Astrocyte of the cerebellum (primary cell): ENCODE data around the gene KLHDC8B.
A peak's percentile ranks its signal among the peaks of the same experiment; 100 is the strongest.
"Not testable (repeated sequence)": the region's sequence is repeated elsewhere in the genome, so short reads cannot be mapped to it uniquely, and the experiment has no call there.

ENCODE experiments used
- DNase-seq: peaks from one replicate; pipeline ENCODE4 v3.0.0-alpha.2; 2011; ENCODE audit warnings: low read depth
- H3K4me3 ChIP-seq: 2 replicates; pipeline ENCODE4 v1.5.1; 2011; ENCODE audit warnings: mild to moderate bottlenecking, low read depth, low read length, moderate library complexity
- in situ Hi-C: cut with HindIII; loops from 2 replicates; pipeline ENCODE4 v1.10.0; 2017; ENCODE audit warnings: low sequenced_read_pairs
- TF ChIP-seq, protein P1 (sequence below): IDR thresholded peaks from 2 replicates; pipeline ENCODE4 v1.5.1; 2012; ENCODE audit warnings: low read length, low read depth, moderate library complexity, mild to moderate bottlenecking; ENCODE audit errors: missing control alignments

KLHDC8B gene

DNA sequence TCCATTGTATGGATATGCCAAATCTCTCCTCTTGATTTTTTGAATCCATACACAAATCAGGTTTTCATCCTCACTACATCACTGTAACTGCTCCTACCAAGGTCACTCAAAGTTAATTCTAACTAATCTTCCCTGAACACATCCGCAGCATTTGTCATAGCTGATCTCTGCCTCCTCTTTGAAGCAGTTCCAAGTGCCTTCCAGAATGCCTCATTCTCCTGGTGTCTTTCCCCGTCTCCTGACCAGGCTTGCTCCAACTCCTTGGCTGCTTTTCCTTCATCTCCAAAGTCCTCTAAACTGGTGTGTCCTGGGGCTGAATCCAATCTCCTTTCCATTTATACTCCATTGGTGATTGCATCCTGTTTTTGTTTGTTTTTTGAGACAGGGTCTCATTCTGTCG, 26.8 kb downstream of the KLHDC8B start:
- no peak for DNase-seq
- no peak overlapping the region for H3K4me3 ChIP-seq
- TF ChIP-seq, protein P1, sequence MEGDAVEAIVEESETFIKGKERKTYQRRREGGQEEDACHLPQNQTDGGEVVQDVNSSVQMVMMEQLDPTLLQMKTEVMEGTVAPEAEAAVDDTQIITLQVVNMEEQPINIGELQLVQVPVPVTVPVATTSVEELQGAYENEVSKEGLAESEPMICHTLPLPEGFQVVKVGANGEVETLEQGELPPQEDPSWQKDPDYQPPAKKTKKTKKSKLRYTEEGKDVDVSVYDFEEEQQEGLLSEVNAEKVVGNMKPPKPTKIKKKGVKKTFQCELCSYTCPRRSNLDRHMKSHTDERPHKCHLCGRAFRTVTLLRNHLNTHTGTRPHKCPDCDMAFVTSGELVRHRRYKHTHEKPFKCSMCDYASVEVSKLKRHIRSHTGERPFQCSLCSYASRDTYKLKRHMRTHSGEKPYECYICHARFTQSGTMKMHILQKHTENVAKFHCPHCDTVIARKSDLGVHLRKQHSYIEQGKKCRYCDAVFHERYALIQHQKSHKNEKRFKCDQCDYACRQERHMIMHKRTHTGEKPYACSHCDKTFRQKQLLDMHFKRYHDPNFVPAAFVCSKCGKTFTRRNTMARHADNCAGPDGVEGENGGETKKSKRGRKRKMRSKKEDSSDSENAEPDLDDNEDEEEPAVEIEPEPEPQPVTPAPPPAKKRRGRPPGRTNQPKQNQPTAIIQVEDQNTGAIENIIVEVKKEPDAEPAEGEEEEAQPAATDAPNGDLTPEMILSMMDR, result no peak
- in situ Hi-C loops, result no loop called here

DNA sequence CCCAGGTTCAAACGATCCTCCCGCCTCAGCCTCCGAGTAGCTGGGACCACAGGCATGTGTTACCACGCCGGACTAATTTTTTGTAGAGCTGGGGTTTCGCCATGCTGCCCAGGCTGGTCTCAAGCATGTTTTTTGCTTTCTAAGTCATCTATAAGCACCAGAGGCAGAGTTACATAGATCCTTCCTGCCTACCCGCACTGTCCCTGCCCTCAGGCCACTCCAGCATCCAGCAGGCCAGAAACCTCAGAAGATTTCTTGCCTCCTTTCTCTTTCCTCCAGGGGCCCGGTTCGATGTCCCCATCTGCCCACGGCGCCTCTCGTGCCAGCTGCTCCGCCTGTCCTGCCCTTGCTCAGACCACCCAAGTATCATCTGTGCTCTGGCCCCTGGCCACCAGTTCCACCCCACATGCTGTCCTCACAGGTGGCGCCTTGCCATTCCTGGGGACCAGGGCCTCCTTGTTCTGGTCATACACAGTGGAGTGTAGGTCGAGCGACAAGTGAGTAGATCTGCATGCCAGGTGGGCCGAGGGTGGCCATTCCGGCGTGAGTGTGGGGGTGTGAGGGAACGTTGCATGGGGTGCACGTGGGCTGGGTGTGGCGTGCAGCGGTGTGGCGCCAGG, 27.3 kb downstream of the KLHDC8B start:
- TF ChIP-seq, protein P1, result no peak
- peak overlapping the region; percentile 38 for H3K4me3 ChIP-seq
- in situ Hi-C loops, result no loop called here
- DNase-seq, result no peak

DNA sequence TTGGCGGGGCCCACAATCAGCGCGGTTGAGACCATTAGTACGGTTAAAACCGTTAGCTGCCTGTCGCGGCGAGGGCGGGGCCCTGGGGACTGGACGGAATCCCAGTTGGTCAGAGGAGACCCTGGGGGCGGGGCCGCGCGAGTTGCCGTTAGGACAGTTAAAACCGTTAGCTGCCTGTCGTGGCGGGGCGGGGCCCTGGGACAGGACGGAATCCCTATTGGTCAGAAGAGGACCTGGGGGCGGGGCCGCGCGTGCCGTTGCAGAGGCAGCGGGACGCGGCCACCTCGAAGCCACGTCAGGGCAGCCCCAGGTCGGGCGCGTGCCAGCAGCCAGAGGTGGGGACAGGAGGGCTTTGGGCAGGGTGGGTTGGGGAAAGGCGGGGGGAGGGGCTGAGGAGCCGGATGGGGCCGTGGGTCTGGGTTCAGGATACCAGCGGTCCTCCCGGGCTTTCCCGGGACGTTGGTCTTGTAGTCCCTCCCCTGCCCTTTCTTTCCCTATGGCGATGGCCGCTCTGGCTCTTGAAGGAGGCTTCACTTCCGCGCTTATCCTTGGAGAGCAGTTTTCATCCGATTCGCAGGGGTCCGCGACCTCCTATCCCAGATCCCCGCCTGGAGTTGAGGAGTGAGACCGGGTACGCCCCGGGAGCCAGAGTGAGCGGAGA, 28.0 kb downstream of the KLHDC8B start:
- in situ Hi-C loops, result no loop called here

DNA sequence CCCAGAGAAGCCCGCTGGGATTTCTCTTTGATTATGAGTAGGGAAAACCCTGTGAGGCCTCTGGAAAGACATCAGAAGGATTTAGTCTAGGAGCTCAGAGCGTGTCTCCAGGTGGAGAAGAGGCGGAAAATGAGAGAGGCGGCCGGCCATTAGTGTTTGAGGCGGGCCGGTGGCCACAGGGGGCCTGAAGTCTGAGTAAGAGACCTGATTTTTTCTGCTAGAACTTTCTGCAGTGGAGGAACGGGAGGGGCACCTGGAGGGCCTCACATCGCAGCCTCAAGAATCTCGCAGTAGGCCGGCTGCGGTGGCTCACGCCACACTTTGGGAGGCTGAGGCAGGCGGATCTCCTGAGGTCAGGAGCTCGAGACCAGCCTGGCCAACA, 28.5 kb downstream of the KLHDC8B start:
- peak overlapping the region; percentile 38 for H3K4me3 ChIP-seq
- DNase-seq, result no peak
- in situ Hi-C loops, result no loop called here
- TF ChIP-seq, protein P1, result no peak

More for the DNA sequence above, 28.0 kb downstream of the KLHDC8B start:
- H3K4me3 ChIP-seq, result peak overlapping the region; percentile 38
- TF ChIP-seq, protein P1, result no peak
- DNase-seq, result peak; percentile 40

DNA sequence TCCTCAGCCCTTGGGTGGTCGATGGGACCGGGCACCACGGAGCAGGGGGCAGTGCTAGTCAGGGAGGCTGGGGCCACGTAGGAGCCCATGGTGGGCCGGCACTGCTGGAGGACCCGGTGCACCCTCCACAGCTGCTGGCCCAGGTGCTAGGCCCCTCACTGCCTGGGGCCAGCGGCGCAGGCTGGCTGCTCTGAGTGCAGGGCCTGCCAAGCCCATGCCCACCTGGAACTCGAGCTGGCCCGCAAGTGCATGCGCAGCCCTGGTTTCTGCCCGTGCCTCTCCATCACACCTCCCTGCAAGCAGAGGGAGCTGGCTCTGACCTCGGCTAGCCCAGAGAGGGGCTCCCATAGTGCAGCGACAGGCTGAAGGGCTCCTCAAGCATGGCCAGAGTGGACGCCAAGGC, 42.1 kb downstream of the KLHDC8B start:
- in situ Hi-C loops, result no loop called here
- H3K4me3 ChIP-seq, result no peak overlapping the region
- DNase-seq, result no peak
- TF ChIP-seq, protein P1, result no peak

DNA sequence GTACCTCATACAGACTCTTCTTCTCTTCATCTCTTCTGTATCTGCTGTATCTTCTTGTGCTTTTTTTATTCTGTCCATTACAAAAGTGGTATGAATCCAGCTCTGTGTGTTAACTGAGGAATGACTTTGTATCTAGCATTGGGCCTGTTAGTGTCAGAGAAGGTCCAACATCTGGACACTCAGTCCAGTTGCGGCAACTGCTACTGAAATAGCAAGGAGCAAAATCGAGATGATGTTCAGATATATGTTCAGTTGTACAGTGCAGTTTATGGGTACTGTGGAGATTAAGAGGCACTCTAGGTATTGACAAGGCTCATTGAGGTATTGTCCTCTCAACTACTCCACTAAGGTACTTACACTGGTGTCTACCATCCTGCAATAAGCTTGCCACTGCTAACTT, 42.6 kb downstream of the KLHDC8B start:
- no peak for DNase-seq
- H3K4me3 ChIP-seq, result no peak overlapping the region
- in situ Hi-C loops, result no loop called here
- TF ChIP-seq, protein P1, result no peak

DNA sequence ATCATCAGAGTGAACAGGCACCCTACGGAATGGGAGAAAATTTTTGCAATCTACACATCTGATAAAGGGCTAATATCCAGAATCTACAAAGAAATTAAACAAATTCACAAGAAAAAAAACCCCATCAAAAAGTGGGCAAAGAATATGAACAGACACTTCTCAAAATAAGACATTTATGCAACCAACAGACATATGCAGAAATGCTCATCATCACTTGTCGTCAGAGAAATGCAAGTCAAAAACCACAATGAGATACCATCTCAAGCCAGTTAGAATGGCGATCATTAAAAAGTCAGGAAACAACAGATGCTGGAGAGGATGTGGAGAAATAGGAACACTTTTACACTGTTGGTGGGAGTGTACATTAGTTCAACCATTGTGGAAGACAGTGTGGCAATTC, 45.3 kb downstream of the KLHDC8B start:
- DNase-seq, in situ Hi-C loops, H3K4me3 ChIP-seq: not testable (repeated sequence)

DNA sequence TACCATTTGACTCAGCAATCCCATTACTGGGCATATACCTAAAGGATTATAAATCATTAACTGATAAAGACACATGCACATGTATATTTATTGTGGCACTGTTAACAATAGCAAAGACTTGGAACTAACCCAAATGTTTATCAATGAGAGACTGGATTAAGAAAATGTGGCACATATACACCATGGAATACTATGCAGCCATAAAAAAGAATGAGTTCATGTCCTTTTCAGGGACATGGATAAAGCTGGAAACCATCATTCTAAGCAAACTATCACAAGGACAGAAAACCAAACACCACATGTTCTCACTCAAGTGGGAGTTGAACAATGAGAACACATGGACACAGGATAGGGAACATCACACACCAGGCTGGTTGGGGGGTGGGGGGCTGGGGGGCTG, 45.7 kb downstream of the KLHDC8B start:
- DNase-seq, in situ Hi-C loops, H3K4me3 ChIP-seq: not testable (repeated sequence)
